Mammary epithelial cell (primary cell): ENCODE data around the gene PROM2.

Experiments used
- CTCF ChIP-seq, 2 donors: IDR thresholded peaks in 1 of 2; conservative IDR thresholded peaks in 1 of 2; 2 replicates each; pipeline ENCODE4 v1.5.1; 2011 to 2012; ENCODE audit warnings: inconsistent platforms in 2 of 2, low read length in 2 of 2, mild to moderate bottlenecking in 2 of 2, control low read depth in 1 of 2, low read depth in 1 of 2; ENCODE audit not compliant: insufficient read depth in 1 of 2; ENCODE audit errors: extremely low read depth in 1 of 2
- EZH2 ChIP-seq: IDR thresholded peaks from 2 replicates; pipeline ENCODE4 v1.6.1; 2012; ENCODE audit warnings: low read length, inconsistent platforms, borderline replicate concordance

- no peak for TF ChIP-seq CTCF (conservative IDR thresholded peaks at IDR 0.05 in 1 of 2, IDR thresholded peaks at IDR 0.05 in 1 of 2; ENCODE audit: extremely low read depth in 1 of 2, insufficient read depth in 1 of 2, low read depth in 1 of 2, low read length in 2 of 2)
- no peak for TF ChIP-seq EZH2
Observed at GRCh38 chr2:95307878-95308277, 33.6 kb downstream of the PROM2 start.
